ENCODE results near the gene MTAP. TPM values are rescaled to one million over a fixed set of nuclear protein-coding genes. Genes with fewer than 3 reads are reported as not detected.

Gene MTAP
- total RNA-seq, 1 donor from 2014 or later = 90.0 TPM

GRCh38 chr9:21906213-21906612 is 103.8 kb downstream of the MTAP start:
- H3K36me3 Mint-ChIP-seq = peaks cover 59% of the 10 kb centered on the region
- no peak overlapping the region for H3K4me3 Mint-ChIP-seq
- H3K4me1 Mint-ChIP-seq = no peaks in the 10 kb centered on the region
- no peaks in the 10 kb centered on the region for H3K27me3 Mint-ChIP-seq (ENCODE audit: low read depth)
- no peak overlapping the region for H3K27ac Mint-ChIP-seq
- peaks cover 75% of the 10 kb centered on the region for H3K9me3 Mint-ChIP-seq
- TF ChIP-seq, protein P1, sequence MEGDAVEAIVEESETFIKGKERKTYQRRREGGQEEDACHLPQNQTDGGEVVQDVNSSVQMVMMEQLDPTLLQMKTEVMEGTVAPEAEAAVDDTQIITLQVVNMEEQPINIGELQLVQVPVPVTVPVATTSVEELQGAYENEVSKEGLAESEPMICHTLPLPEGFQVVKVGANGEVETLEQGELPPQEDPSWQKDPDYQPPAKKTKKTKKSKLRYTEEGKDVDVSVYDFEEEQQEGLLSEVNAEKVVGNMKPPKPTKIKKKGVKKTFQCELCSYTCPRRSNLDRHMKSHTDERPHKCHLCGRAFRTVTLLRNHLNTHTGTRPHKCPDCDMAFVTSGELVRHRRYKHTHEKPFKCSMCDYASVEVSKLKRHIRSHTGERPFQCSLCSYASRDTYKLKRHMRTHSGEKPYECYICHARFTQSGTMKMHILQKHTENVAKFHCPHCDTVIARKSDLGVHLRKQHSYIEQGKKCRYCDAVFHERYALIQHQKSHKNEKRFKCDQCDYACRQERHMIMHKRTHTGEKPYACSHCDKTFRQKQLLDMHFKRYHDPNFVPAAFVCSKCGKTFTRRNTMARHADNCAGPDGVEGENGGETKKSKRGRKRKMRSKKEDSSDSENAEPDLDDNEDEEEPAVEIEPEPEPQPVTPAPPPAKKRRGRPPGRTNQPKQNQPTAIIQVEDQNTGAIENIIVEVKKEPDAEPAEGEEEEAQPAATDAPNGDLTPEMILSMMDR (IDR thresholded peaks at IDR 0.05; ENCODE audit: unreplicated experiment) = no peak
- no peak for DNase-seq (ENCODE audit: low spot score in 2 of 2, unreplicated experiment in 2 of 2)

- H3K27me3 Mint-ChIP-seq (ENCODE audit: low read depth) = no peaks in the 10 kb centered on the region
- TF ChIP-seq, protein P1 (IDR thresholded peaks at IDR 0.05; ENCODE audit: unreplicated experiment) = no peak
- DNase-seq (ENCODE audit: low spot score in 2 of 2, unreplicated experiment in 2 of 2) = no peak
- no peaks in the 10 kb centered on the region for H3K4me1 Mint-ChIP-seq
- H3K9me3 Mint-ChIP-seq = peaks cover 76% of the 10 kb centered on the region
- H3K36me3 Mint-ChIP-seq = peaks cover 66% of the 10 kb centered on the region
- no peak overlapping the region for H3K4me3 Mint-ChIP-seq
- no peak overlapping the region for H3K27ac Mint-ChIP-seq
These were observed 104.4 kb downstream of the MTAP start for GRCh38 chr9:21906881-21907280.

- Mint-ChIP-seq H3K9me3 (peaks cover 17% of the 10 kb centered on the region), H3K27ac (peak overlapping the region; percentile 18), H3K4me3 (no peak overlapping the region), H3K4me1 (peaks cover 16% of the 10 kb centered on the region), H3K36me3 (peaks cover 3% of the 10 kb centered on the region), H3K27me3 (ENCODE audit: low read depth) (no peaks in the 10 kb centered on the region)
- no peak for DNase-seq (ENCODE audit: low spot score in 2 of 2, unreplicated experiment in 2 of 2)
- TF ChIP-seq, protein P1 (IDR thresholded peaks at IDR 0.05; ENCODE audit: unreplicated experiment) = no peak
These were observed 117.2 kb downstream of the MTAP start for GRCh38 chr9:21919377-21920362.

DNA sequence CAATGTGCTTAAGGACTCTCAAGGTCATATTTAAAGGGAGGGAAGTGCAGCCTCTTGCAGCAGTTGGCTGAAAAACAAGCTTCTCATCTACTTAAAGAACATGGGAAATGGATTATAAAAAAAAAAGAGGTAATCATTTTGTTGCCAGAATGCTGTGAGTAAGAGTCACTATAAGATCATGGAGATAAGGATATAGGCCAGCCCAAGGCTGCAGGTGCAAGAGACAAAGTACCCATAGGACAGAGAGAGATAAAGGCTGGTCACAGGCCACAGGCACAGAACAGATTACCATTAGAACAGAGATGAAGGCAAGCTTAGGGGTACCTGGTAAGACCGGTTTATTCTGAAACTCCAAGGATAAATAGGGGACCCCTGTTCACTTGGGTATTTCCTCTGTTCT is 121.3 kb downstream of the MTAP start:
- Mint-ChIP-seq H3K27ac (no peak overlapping the region), H3K4me3 (no peak overlapping the region), H3K36me3 (no peaks in the 10 kb centered on the region), H3K4me1 (peaks cover 16% of the 10 kb centered on the region), H3K9me3 (no peaks in the 10 kb centered on the region), H3K27me3 (ENCODE audit: low read depth) (no peaks in the 10 kb centered on the region)
- TF ChIP-seq, protein P1 (IDR thresholded peaks at IDR 0.05; ENCODE audit: unreplicated experiment) = no peak
- no peak for DNase-seq (ENCODE audit: low spot score in 2 of 2, unreplicated experiment in 2 of 2)

GRCh38 chr9:21927752-21928151 is 125.3 kb downstream of the MTAP start:
- Mint-ChIP-seq H3K27ac (no peak overlapping the region), H3K27me3 (ENCODE audit: low read depth) (no peaks in the 10 kb centered on the region), H3K4me3 (no peak overlapping the region), H3K36me3 (peaks cover 22% of the 10 kb centered on the region), H3K9me3 (no peaks in the 10 kb centered on the region), H3K4me1 (no peaks in the 10 kb centered on the region)
- DNase-seq (ENCODE audit: low spot score in 2 of 2, unreplicated experiment in 2 of 2) = no peak
- TF ChIP-seq, protein P1 (IDR thresholded peaks at IDR 0.05; ENCODE audit: unreplicated experiment) = no peak

All from mesothelial cell of epicardium (in vitro differentiated cells).